SKM-1 (cell line): ENCODE measurements around the gene SEZ6L2.

Experiments used
- DNase-seq: peaks from one replicate; lab custom pipeline; 2025; ENCODE audit not compliant: unreplicated experiment; lab: John Stamatoyannopoulos, UW

Gene SEZ6L2

GRCh38 chr16:29830774-29831173, 68.6 kb downstream of the SEZ6L2 start:
- DNase-seq = no peak

- DNase-seq = no peak
Measured at GRCh38 chr16:29826342-29826695, 73.0 kb downstream of the SEZ6L2 start.

GRCh38 chr16:29825145-29826044, 74.0 kb downstream of the SEZ6L2 start:
- no peak for DNase-seq

GRCh38 chr16:29824589-29825144, 74.7 kb downstream of the SEZ6L2 start:
- DNase-seq = no peak

GRCh38 chr16:29821643-29822115, 77.7 kb downstream of the SEZ6L2 start:
- no peak for DNase-seq
